ENCODE measurements around the gene PLCL2. TPM values are rescaled to one million over a fixed set of nuclear protein-coding genes. Genes with fewer than 3 reads are reported as not detected.
"Not testable (repeated sequence)": the region's sequence is repeated elsewhere in the genome, so short reads cannot be mapped to it uniquely, and the experiment has no call there.

PLCL2 gene
- total RNA-seq, 1 donor from 2014 or later, result 9.9 TPM

- peak in 1 of 2 donors; percentile 31 for DNase-seq (ENCODE audit: low read depth in 2 of 2)
Measured at GRCh38 chr3:17115186-17115585, 230.4 kb downstream of the PLCL2 start.

- no peak for DNase-seq (ENCODE audit: low read depth in 2 of 2)
Measured at GRCh38 chr3:17116007-17116600, 231.3 kb downstream of the PLCL2 start.

GRCh38 chr3:17118771-17119170 lies 234.0 kb downstream of the PLCL2 start:
- no peak for DNase-seq (ENCODE audit: low read depth in 2 of 2)

- DNase-seq (ENCODE audit: low read depth in 2 of 2), result no peak
Measured at GRCh38 chr3:17119201-17120072, 234.7 kb downstream of the PLCL2 start.

GRCh38 chr3:17120115-17120514 lies 235.4 kb downstream of the PLCL2 start:
- DNase-seq (ENCODE audit: low read depth in 2 of 2), result no peak

- DNase-seq (ENCODE audit: low read depth in 2 of 2), result no peak
Measured at GRCh38 chr3:17121336-17121735, 236.6 kb downstream of the PLCL2 start.

GRCh38 chr3:17122758-17123157 lies 238.0 kb downstream of the PLCL2 start:
- DNase-seq (ENCODE audit: low read depth in 2 of 2), result no peak

- DNase-seq (ENCODE audit: low read depth in 2 of 2), result no peak
Measured at GRCh38 chr3:17125738-17126442, 241.1 kb downstream of the PLCL2 start.

GRCh38 chr3:17128671-17129070 lies 243.9 kb downstream of the PLCL2 start:
- not testable (repeated sequence) for DNase-seq (ENCODE audit: low read depth in 2 of 2)

- no peak for DNase-seq (ENCODE audit: low read depth in 2 of 2)
Measured at GRCh38 chr3:17129556-17129955, 244.8 kb downstream of the PLCL2 start.

- DNase-seq (ENCODE audit: low read depth in 2 of 2), result no peak
Measured at GRCh38 chr3:17130956-17131355, 246.2 kb downstream of the PLCL2 start.

- DNase-seq (ENCODE audit: low read depth in 2 of 2), result no peak
Measured at GRCh38 chr3:17132286-17133115, 247.7 kb downstream of the PLCL2 start.

GRCh38 chr3:17133632-17134545 lies 249.1 kb downstream of the PLCL2 start:
- no peak for DNase-seq (ENCODE audit: low read depth in 2 of 2)

- no peak for DNase-seq (ENCODE audit: low read depth in 2 of 2)
Measured at GRCh38 chr3:17135696-17136095, 250.9 kb downstream of the PLCL2 start.

- no peak for DNase-seq (ENCODE audit: low read depth in 2 of 2)
Measured at GRCh38 chr3:17136136-17136721, 251.5 kb downstream of the PLCL2 start.

- DNase-seq (ENCODE audit: low read depth in 2 of 2), result no peak
Measured at GRCh38 chr3:17137321-17137826, 252.6 kb downstream of the PLCL2 start.

GRCh38 chr3:17138246-17139039 lies 253.7 kb downstream of the PLCL2 start:
- no peak for DNase-seq (ENCODE audit: low read depth in 2 of 2)
